ENCODE data around the gene CLNK. TPM values are rescaled to one million over a fixed set of nuclear protein-coding genes. Genes with fewer than 3 reads are reported as not detected.

The CLNK gene
- total and polyA plus RNA-seq, 2 donors from 2014 or later: 2.8 to 4.8 TPM

GRCh38 chr4:10639100-10639499 lies 45.5 kb downstream of the CLNK start:
- DNase-seq (no peak), FAIRE-seq (no peak)
- H3K9ac ChIP-seq (ENCODE audit: low read length in 3 of 3): no peak overlapping the region
- TF ChIP-seq CTCF (IDR thresholded peaks at IDR 0.05; ENCODE audit: borderline replicate concordance, extremely low read depth, insufficient read depth): no peak
- intact Hi-C loops (cut with DNase I): no loop called here
- H3K36me3 ChIP-seq (ENCODE audit: control insufficient read depth in 2 of 3, insufficient read depth in 3 of 3, low read length in 3 of 3): no peaks in the 10 kb centered on the region
- no peak overlapping the region for H3K27ac ChIP-seq (ENCODE audit: low read depth in 2 of 2, low read length in 2 of 2)
- no peaks in the 10 kb centered on the region for H3K4me1 ChIP-seq (ENCODE audit: control insufficient read depth in 2 of 3, insufficient read depth in 2 of 3, low read depth in 1 of 3, low read length in 3 of 3)
- H3K27me3 ChIP-seq (ENCODE audit: control insufficient read depth, insufficient read depth, low read length): no peaks in the 10 kb centered on the region
- H3K9me3 ChIP-seq (ENCODE audit: control insufficient read depth in 2 of 3, insufficient read depth in 1 of 3, low read length in 3 of 3): no peaks in the 10 kb centered on the region
- no peak overlapping the region for H3K4me3 ChIP-seq (ENCODE audit: low read length in 3 of 3)

- H3K27ac ChIP-seq (ENCODE audit: low read depth in 2 of 2, low read length in 2 of 2): no peak overlapping the region
- FAIRE-seq (no peak), DNase-seq (no peak)
- H3K9ac ChIP-seq (ENCODE audit: low read length in 3 of 3): no peak overlapping the region
- H3K27me3 ChIP-seq (ENCODE audit: control insufficient read depth, insufficient read depth, low read length): no peaks in the 10 kb centered on the region
- no peaks in the 10 kb centered on the region for H3K36me3 ChIP-seq (ENCODE audit: control insufficient read depth in 2 of 3, insufficient read depth in 3 of 3, low read length in 3 of 3)
- H3K9me3 ChIP-seq (ENCODE audit: control insufficient read depth in 2 of 3, insufficient read depth in 1 of 3, low read length in 3 of 3): no peaks in the 10 kb centered on the region
- no peak overlapping the region for H3K4me3 ChIP-seq (ENCODE audit: low read length in 3 of 3)
- intact Hi-C loops (cut with DNase I): no loop called here
- TF ChIP-seq CTCF (IDR thresholded peaks at IDR 0.05; ENCODE audit: borderline replicate concordance, extremely low read depth, insufficient read depth): no peak
- no peaks in the 10 kb centered on the region for H3K4me1 ChIP-seq (ENCODE audit: control insufficient read depth in 2 of 3, insufficient read depth in 2 of 3, low read depth in 1 of 3, low read length in 3 of 3)
Observed at GRCh38 chr4:10635091-10635490, 49.5 kb downstream of the CLNK start.

- TF ChIP-seq CTCF (IDR thresholded peaks at IDR 0.05; ENCODE audit: borderline replicate concordance, extremely low read depth, insufficient read depth): no peak
- Histone ChIP-seq H3K4me3 (ENCODE audit: low read length in 3 of 3) (no peak overlapping the region), H3K36me3 (ENCODE audit: control insufficient read depth in 2 of 3, insufficient read depth in 3 of 3, low read length in 3 of 3) (no peaks in the 10 kb centered on the region), H3K27me3 (ENCODE audit: control insufficient read depth, insufficient read depth, low read length) (no peaks in the 10 kb centered on the region), H3K4me1 (ENCODE audit: control insufficient read depth in 2 of 3, insufficient read depth in 2 of 3, low read depth in 1 of 3, low read length in 3 of 3) (no peaks in the 10 kb centered on the region), H3K27ac (ENCODE audit: low read depth in 2 of 2, low read length in 2 of 2) (no peak overlapping the region), H3K9ac (ENCODE audit: low read length in 3 of 3) (no peak overlapping the region), H3K9me3 (ENCODE audit: control insufficient read depth in 2 of 3, insufficient read depth in 1 of 3, low read length in 3 of 3) (no peaks in the 10 kb centered on the region)
- no peak for FAIRE-seq
- no peak for DNase-seq
- intact Hi-C loops (cut with DNase I): no loop called here
Observed at GRCh38 chr4:10629394-10629793, 55.2 kb downstream of the CLNK start.

GRCh38 chr4:10625131-10625530 lies 59.4 kb downstream of the CLNK start:
- Histone ChIP-seq H3K4me3 (ENCODE audit: low read length in 3 of 3) (no peak overlapping the region), H3K36me3 (ENCODE audit: control insufficient read depth in 2 of 3, insufficient read depth in 3 of 3, low read length in 3 of 3) (no peaks in the 10 kb centered on the region), H3K9ac (ENCODE audit: low read length in 3 of 3) (no peak overlapping the region), H3K27me3 (ENCODE audit: control insufficient read depth, insufficient read depth, low read length) (no peaks in the 10 kb centered on the region), H3K9me3 (ENCODE audit: control insufficient read depth in 2 of 3, insufficient read depth in 1 of 3, low read length in 3 of 3) (no peaks in the 10 kb centered on the region), H3K27ac (ENCODE audit: low read depth in 2 of 2, low read length in 2 of 2) (no peak overlapping the region), H3K4me1 (ENCODE audit: control insufficient read depth in 2 of 3, insufficient read depth in 2 of 3, low read depth in 1 of 3, low read length in 3 of 3) (no peaks in the 10 kb centered on the region)
- peak in 3 of 5 donors; percentile 10 to 21 (median 18) for DNase-seq
- no peak for TF ChIP-seq CTCF (IDR thresholded peaks at IDR 0.05; ENCODE audit: borderline replicate concordance, extremely low read depth, insufficient read depth)
- FAIRE-seq: no peak
- intact Hi-C loops (cut with DNase I): no loop called here
